Caco-2 (cell line): ENCODE data around the gene ELOVL3. TPM values are rescaled to one million over a fixed set of nuclear protein-coding genes. Genes with fewer than 3 reads are reported as not detected.

Experiments
- BruUV-seq: library from RNA; stranded (reverse); fragments of 400-500 nt; replicated peaks from 2 replicates; lab custom pipeline; 2021; lab: Mats Ljungman, UMichigan
- CTCF ChIA-PET: fragments of 300-600 bp; sonication (Branson Sonifier 250); formaldehyde crosslinking; loops from one replicate; lab custom pipeline; 2022; ENCODE audit warnings: antibody characterized with exemption; lab: Charles Lee
- POLR2A ChIA-PET: fragments of 300-600 bp; sonication (Branson Sonifier 250); formaldehyde crosslinking; loops from one replicate; lab custom pipeline; 2022; ENCODE audit warnings: antibody characterized with exemption; lab: Charles Lee
- DNase-seq, 2 experiments: peaks; one replicate each; pipeline versions ENCODE4 v3.0.0 to v3.0.0-alpha.2; 2020 to 2022
- H3K27me3 ChIP-seq: replicated peaks from 2 replicates; pipeline ENCODE4 v1.6.0; 2011; ENCODE audit warnings: low read length; ENCODE audit not compliant: control insufficient read depth, insufficient read depth
- H3K36me3 ChIP-seq: 2 replicates; pipeline ENCODE4 v1.5.1; 2011; ENCODE audit warnings: low read length; ENCODE audit not compliant: control insufficient read depth, insufficient read depth
- H3K4me1 ChIP-seq: fragments of 250-450 bp; sonication (Bioruptor Pico); 2 replicates; pipeline ENCODE4 v1.5.1; 2020; ENCODE audit warnings: mild to moderate bottlenecking
- H3K4me3 ChIP-seq: 2 replicates; pipeline ENCODE4 v1.5.1; 2011; ENCODE audit warnings: low read depth, mild to moderate bottlenecking, control low read depth, low read length
- H3K9me3 ChIP-seq: fragments of 250-450 bp; sonication (Bioruptor Pico); 2 replicates; pipeline ENCODE4 v1.5.1; 2020; ENCODE audit warnings: mild to moderate bottlenecking, moderate library complexity
- H3K27ac Mint-ChIP-seq: one replicate; pipeline ENCODE4 v1.8.0; 2022; ENCODE audit warnings: mixed read lengths; ENCODE audit not compliant: unreplicated experiment
- H3K27me3 Mint-ChIP-seq: one replicate; pipeline ENCODE4 v1.8.0; 2022; ENCODE audit warnings: mixed read lengths; ENCODE audit not compliant: insufficient read depth, unreplicated experiment
- H3K36me3 Mint-ChIP-seq: one replicate; pipeline ENCODE4 v1.8.0; 2022; ENCODE audit warnings: mild to moderate bottlenecking, mixed read lengths; ENCODE audit not compliant: insufficient read depth, unreplicated experiment
- H3K4me1 Mint-ChIP-seq: one replicate; pipeline ENCODE4 v1.8.0; 2022; ENCODE audit warnings: low read depth, mixed read lengths; ENCODE audit not compliant: unreplicated experiment
- H3K4me3 Mint-ChIP-seq: one replicate; pipeline ENCODE4 v1.8.0; 2022; ENCODE audit warnings: mild to moderate bottlenecking, moderate library complexity, mixed read lengths; ENCODE audit not compliant: unreplicated experiment
- H3K9me3 Mint-ChIP-seq: one replicate; pipeline ENCODE4 v1.8.0; 2022; ENCODE audit warnings: mixed read lengths; ENCODE audit not compliant: unreplicated experiment
- intact Hi-C: fragments of 100-400 bp; cut with micrococcal nuclease; formaldehyde crosslinking; loops from one replicate; pipeline ENCODE4 v1.10.0; 2022; ENCODE audit not compliant: unreplicated experiment
- total RNA-seq: library from RNA; stranded (reverse); gene quantifications from 2 replicates; pipeline ENCODE4 v1.2.3, GENCODE V29; 2022
- TF ChIP-seq, protein P1 (sequence below), 2 experiments: fragments of 200-600 bp in 1 of 2; IDR thresholded peaks; 1 replicate in 1 of 2; 2 replicates in 1 of 2; pipeline versions ENCODE4 v1.5.1 to v1.8.0; 2011 to 2022; ENCODE audit warnings: antibody characterized with exemption in 1 of 2, control low read depth in 1 of 2, inconsistent platforms in 1 of 2, low read depth in 1 of 2, low read length in 1 of 2, mild to moderate bottlenecking in 1 of 2, moderate library complexity in 1 of 2; ENCODE audit not compliant: insufficient read depth in 1 of 2, severe bottlenecking in 1 of 2, unreplicated experiment in 1 of 2

Gene ELOVL3
- total RNA-seq, 1 experiment from 2014 or later = 2.2 TPM

GRCh38 chr10:102219370-102219769 is 6.7 kb upstream of the ELOVL3 start:
- Histone ChIP-seq H3K27me3 (no peaks in the 10 kb centered on the region), H3K36me3 (no peaks in the 10 kb centered on the region), H3K4me3 (no peak overlapping the region), H3K9me3 (no peaks in the 10 kb centered on the region), H3K4me1 (no peaks in the 10 kb centered on the region)
- Mint-ChIP-seq H3K4me3 (no peak overlapping the region), H3K4me1 (peaks cover 8% of the 10 kb centered on the region), H3K27me3 (peaks cover 3% of the 10 kb centered on the region), H3K36me3 (no peaks in the 10 kb centered on the region), H3K27ac (no peak overlapping the region), H3K9me3 (no peaks in the 10 kb centered on the region)
- BruUV-seq = no TSS peak
- CTCF ChIA-PET = interaction anchor here (0.6 kb wide), 1 partner anchor 701 kb away, joined by 3 read pairs; no protein-coding TSS in a partner anchor
- POLR2A ChIA-PET = no interaction called here
- DNase-seq = no peak
- intact Hi-C loops = no loop called here
- TF ChIP-seq, protein P1, sequence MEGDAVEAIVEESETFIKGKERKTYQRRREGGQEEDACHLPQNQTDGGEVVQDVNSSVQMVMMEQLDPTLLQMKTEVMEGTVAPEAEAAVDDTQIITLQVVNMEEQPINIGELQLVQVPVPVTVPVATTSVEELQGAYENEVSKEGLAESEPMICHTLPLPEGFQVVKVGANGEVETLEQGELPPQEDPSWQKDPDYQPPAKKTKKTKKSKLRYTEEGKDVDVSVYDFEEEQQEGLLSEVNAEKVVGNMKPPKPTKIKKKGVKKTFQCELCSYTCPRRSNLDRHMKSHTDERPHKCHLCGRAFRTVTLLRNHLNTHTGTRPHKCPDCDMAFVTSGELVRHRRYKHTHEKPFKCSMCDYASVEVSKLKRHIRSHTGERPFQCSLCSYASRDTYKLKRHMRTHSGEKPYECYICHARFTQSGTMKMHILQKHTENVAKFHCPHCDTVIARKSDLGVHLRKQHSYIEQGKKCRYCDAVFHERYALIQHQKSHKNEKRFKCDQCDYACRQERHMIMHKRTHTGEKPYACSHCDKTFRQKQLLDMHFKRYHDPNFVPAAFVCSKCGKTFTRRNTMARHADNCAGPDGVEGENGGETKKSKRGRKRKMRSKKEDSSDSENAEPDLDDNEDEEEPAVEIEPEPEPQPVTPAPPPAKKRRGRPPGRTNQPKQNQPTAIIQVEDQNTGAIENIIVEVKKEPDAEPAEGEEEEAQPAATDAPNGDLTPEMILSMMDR (IDR thresholded peaks at IDR 0.05; ENCODE audit: insufficient read depth in 1 of 2, low read depth in 1 of 2, low read length in 1 of 2, severe bottlenecking in 1 of 2, unreplicated experiment in 1 of 2) = no peak

- TF ChIP-seq, protein P1 (IDR thresholded peaks at IDR 0.05; ENCODE audit: insufficient read depth in 1 of 2, low read depth in 1 of 2, low read length in 1 of 2, severe bottlenecking in 1 of 2, unreplicated experiment in 1 of 2) = no peak
- DNase-seq = no peak
- CTCF ChIA-PET = interaction anchor here (1.0 kb wide), 1 partner anchor 51 kb away, joined by 3 read pairs; no protein-coding TSS in a partner anchor
- Mint-ChIP-seq H3K36me3 (no peaks in the 10 kb centered on the region), H3K9me3 (no peaks in the 10 kb centered on the region), H3K4me1 (peaks cover 8% of the 10 kb centered on the region), H3K27me3 (peaks cover 3% of the 10 kb centered on the region), H3K27ac (no peak overlapping the region), H3K4me3 (no peak overlapping the region)
- H3K4me1 ChIP-seq = no peaks in the 10 kb centered on the region
- no peaks in the 10 kb centered on the region for H3K27me3 ChIP-seq
- POLR2A ChIA-PET = no interaction called here
- no TSS peak for BruUV-seq
- intact Hi-C loops = no loop called here
- no peak overlapping the region for H3K4me3 ChIP-seq
- no peaks in the 10 kb centered on the region for H3K9me3 ChIP-seq
- no peaks in the 10 kb centered on the region for H3K36me3 ChIP-seq
Measured at GRCh38 chr10:102220612-102221011, 5.5 kb upstream of the ELOVL3 start.

GRCh38 chr10:102222797-102223196 is 3.3 kb upstream of the ELOVL3 start:
- DNase-seq = no peak
- H3K36me3 ChIP-seq = no peaks in the 10 kb centered on the region
- H3K4me1 ChIP-seq = peaks cover 9% of the 10 kb centered on the region
- ChIA-PET POLR2A (no interaction called here), CTCF (no interaction called here)
- Mint-ChIP-seq H3K4me1 (peaks cover 8% of the 10 kb centered on the region), H3K27me3 (peaks cover 5% of the 10 kb centered on the region), H3K27ac (no peak overlapping the region), H3K36me3 (no peaks in the 10 kb centered on the region), H3K4me3 (no peak overlapping the region), H3K9me3 (no peaks in the 10 kb centered on the region)
- TF ChIP-seq, protein P1 (IDR thresholded peaks at IDR 0.05; ENCODE audit: insufficient read depth in 1 of 2, low read depth in 1 of 2, low read length in 1 of 2, severe bottlenecking in 1 of 2, unreplicated experiment in 1 of 2) = no peak
- H3K4me3 ChIP-seq = no peak overlapping the region
- H3K9me3 ChIP-seq = no peaks in the 10 kb centered on the region
- BruUV-seq = no TSS peak
- H3K27me3 ChIP-seq = no peaks in the 10 kb centered on the region; the same call in 1 of the 2 replicates
- intact Hi-C loops = no loop called here
